Stimulated activated CD4-positive, alpha-beta T cell treated with anti-CD3 and anti-CD28 coated beads, Interleukin-15, amount 100 ng/mL, for 48 hours (primary cell): ENCODE data around the gene TLE5.
"Not testable (repeated sequence)": the region's sequence is repeated elsewhere in the genome, so short reads cannot be mapped to it uniquely, and the experiment has no call there.

Source experiments
- DNase-seq, 2 donors: peaks; one replicate each; pipeline ENCODE4 v3.0.0-alpha.2; 2020; ENCODE audit warnings: low read depth in 2 of 2

TLE5 gene

DNA sequence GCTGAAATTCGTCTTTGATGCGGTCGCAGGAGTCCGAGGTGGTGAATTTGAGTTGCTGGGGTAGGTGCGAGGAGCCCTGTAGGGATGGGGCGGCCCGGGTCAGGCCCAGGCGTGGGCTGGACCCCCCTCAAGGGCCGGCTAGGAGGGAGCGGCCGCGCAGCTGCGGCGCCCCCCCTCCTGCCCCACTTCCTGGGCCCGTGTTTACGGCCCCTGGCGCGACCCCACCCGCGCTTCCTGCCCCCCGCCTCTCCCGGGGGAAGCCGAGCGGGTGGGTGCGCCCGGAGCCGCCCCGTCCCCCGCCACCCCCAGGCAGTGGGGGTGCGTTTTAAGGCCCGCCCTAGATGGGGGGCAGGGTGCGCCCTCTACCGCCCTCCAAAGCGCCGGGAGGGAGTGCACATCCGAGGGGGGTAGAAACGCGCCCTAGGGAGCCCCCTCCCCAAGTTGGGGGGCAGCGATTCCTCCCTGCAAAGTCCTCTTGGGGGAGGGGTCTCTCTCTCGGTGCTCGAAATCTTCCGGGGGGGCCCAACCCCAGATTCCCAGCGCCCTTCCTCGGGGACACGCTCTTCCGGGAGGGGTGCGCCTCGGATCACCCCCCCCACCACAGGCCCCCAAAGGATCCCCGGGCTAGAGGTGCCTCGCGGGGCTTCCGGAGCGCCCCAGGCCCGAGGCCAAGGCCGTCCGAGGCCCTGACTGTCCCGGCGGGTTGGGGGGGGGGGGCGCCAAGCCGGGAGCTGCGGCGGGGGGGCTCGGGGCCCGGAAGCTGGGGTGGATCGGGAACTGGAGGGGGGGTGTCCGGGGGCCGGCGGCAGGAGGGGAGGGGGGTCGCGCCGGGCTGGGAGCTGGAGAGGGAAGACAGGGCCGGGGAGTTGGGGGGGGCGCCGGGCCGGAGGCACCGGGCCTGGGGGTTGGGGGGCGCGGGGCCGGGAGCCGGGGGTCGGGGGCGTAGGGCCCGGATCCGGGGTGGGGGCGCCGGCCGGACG, 823 bp downstream of the TLE5 start:
- no peak for DNase-seq

- no peak for DNase-seq
Observed at GRCh38 chr19:3060857-3061181, 1.5 kb downstream of the TLE5 start.

GRCh38 chr19:3059653-3060052, 2.6 kb downstream of the TLE5 start:
- no peak for DNase-seq

- DNase-seq: no peak
Observed at GRCh38 chr19:3058821-3059314, 3.4 kb downstream of the TLE5 start.

- no peak for DNase-seq
Observed at GRCh38 chr19:3058009-3058820, 4.1 kb downstream of the TLE5 start.

GRCh38 chr19:3057275-3057714, 5.0 kb downstream of the TLE5 start:
- DNase-seq: no peak

GRCh38 chr19:3056417-3057088, 5.7 kb downstream of the TLE5 start:
- DNase-seq: no peak

DNA sequence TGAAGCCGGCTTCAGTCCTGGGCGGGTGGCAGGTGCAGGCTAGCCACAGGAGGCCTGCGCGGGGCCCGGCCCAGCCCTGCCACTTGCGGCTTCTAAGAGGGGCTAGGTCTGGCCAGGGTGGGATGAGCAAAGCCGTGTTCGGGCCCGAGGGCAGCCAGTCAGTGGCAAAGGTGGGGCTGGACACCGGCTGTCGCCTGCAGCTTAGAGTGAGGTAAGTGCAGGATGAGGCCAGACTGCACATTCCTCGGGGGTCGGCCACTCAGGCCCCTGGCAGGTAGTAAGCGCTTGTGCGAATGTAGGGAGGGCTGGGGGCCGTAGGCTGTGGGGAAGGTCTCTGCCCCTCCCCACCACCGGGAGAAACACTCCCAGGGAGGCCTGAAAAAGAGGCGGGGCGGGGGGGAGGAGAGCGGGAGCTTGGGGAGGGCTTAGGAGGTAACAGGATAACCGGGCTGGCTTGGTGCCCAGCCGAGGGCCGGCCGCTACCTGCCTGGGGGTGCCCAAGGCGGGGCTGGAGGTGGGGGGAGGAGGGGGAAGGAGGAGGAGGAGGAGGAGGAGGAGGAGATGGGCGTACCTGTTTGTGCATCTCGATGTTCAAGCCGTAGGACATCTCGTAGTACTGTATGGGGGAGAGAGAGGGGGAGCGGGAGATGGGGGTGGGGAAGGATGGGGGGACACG, 6.4 kb downstream of the TLE5 start:
- DNase-seq: no peak

GRCh38 chr19:3054972-3055740, 7.1 kb downstream of the TLE5 start:
- DNase-seq: no peak

DNA sequence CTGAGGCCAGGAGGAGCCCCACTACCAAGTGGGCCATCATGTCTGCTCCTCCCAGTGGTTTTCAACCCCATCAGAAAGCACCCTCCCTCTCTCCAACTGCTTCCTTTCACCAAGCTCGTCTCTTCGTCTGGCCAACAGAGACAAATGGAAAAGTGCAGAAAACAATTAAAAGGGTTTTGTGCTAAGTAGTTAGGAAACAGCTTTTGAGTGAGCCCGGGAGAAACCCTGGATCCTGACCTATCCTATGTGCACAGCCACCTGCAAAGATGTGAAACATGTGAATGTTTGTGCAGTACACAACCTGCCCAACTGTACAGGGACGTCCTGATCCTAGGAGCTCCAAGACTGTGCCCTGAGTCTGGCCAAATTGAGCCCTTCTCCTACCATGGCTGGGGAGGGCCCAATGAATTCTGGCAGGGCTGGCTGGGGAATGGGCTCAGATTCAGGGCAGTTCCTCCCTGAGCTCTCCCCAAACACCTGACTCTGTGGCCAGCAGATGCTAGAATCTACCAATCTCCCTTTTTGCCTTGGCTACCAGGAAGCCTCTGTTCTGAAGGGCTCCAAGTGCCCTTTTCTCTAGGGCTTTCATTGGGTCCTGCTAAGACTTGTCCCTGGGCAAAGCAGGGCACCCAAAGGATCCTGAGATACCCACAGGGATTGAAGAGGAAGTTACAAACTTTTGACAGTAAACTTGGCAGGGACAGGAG, 7.9 kb downstream of the TLE5 start:
- no peak for DNase-seq

DNA sequence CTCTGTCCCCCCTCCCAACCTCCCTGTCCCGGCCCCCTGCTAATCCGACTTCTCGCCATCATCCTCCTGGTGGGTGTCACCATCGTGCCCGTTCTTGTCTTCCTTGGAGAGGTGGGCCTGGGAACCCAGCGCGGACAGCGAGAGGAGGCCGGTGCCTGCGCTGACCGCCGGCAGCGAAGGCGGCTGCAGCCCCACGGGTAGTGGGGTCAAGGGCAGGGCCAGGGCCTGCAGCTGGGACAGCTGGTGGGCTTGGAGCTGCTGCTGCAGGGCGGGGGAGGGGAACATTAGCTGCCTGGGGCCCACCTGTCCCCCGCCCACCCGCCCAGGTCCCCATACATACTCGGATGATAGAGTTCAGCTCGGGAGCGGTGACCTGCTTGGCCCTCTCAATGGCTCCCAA, 8.5 kb downstream of the TLE5 start:
- no peak for DNase-seq

DNA sequence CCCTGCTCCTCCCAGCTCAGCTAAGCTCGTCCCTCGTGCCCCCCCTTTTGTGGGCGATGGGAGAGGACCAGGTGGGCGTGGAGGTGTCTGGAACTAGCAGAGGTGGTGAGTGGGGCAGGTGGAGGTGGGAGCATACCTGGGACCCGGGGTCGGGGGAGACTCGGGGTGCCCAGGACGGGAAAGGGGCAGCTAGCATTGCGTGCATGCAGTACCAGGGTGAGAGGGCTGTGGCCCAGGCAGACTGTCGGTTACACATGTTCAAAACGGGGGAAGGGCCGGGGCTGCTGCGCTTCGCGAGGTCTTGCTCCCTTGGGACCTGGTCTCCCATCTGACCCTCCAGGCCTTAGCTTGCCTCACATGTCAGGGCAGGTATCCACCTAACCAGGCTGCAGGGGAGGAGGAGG, 9.1 kb downstream of the TLE5 start:
- no peak for DNase-seq

- not testable (repeated sequence) for DNase-seq
Observed at GRCh38 chr19:3050016-3050415, 12.3 kb downstream of the TLE5 start.

DNA sequence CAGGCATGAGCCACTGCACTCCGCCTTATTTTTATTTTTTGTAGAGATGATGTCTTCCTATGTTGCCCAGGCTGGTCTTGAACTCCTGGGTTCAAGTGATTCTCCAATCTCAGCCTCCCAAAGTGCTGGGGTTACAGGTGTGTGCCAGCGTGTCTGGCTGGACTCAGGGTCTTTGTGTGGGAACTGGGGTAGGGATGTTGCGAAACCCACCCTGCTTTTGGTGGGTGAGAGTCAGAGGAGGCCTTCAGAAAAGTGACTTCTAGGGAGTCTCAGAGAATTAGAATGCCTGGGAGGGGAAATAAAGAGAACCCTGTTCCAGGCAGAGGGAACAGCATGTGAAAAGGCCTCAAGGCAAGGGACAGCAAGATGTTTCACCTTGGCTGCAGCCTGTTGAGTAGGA, 13.2 kb downstream of the TLE5 start:
- no peak for DNase-seq

- DNase-seq: no peak
Observed at GRCh38 chr19:3048190-3048533, 14.1 kb downstream of the TLE5 start.

GRCh38 chr19:3047496-3048189, 14.7 kb downstream of the TLE5 start:
- peak; percentile 53 to 61 for DNase-seq

DNA sequence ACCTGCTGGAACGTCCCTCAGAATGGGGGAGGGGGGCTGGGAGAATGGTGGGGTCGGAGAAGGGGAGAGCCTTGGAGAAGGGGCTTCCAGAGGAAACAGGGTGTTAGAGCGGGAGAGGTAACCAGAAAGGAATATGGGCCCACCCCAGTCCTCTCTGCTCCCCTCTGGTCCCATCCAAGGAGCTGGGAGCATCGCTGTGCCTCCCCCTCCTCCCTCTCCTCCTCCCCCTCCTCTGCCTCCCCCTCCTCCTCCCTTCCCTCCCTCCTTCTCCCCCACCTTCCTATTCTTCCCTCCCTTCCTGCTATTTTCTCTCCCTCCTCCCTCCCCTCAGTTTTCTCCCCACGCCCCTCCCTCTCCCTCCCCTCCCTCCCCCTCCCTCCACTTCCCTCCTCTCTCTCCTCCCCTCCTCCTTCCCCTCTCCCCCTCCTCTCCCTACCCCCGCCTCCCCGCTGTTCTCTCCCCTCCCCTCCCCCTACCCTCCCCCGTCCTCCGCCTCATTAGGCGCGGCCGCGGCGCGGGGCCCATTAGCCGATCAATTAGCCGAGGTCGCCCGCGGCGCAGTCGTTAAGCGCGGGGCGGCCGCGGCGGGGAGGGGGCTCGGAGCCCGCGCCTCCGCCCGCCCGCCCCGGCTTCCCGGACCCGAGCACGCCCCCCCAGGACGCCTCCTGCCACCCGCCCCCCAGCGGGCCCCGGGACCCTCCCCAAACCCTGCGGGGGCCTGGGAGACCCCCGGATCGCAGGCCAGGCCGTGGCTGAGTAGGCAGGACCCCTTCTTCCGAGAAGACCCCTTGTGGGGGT, 15.4 kb downstream of the TLE5 start:
- no peak for DNase-seq

GRCh38 chr19:3045885-3046697, 16.2 kb downstream of the TLE5 start:
- DNase-seq: no peak
